ENCODE measurements around the gene MPP3. TPM values are rescaled to one million over a fixed set of nuclear protein-coding genes. Genes with fewer than 3 reads are reported as not detected.
A peak's percentile ranks its signal among the peaks of the same experiment; 100 is the strongest.

The MPP3 gene, protein sequence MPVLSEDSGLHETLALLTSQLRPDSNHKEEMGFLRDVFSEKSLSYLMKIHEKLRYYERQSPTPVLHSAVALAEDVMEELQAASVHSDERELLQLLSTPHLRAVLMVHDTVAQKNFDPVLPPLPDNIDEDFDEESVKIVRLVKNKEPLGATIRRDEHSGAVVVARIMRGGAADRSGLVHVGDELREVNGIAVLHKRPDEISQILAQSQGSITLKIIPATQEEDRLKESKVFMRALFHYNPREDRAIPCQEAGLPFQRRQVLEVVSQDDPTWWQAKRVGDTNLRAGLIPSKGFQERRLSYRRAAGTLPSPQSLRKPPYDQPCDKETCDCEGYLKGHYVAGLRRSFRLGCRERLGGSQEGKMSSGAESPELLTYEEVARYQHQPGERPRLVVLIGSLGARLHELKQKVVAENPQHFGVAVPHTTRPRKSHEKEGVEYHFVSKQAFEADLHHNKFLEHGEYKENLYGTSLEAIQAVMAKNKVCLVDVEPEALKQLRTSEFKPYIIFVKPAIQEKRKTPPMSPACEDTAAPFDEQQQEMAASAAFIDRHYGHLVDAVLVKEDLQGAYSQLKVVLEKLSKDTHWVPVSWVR
- total RNA-seq (2021), result 5.7 and 7.7 TPM in 2 replicates
- Bru-seq, nascent RNA, result percentile 53 among the genes with signal in this experiment
- percentile 59 among the genes with signal in this experiment for BruChase-seq, experiment 1, labeled RNA remaining after a 2-hour chase
- percentile 51 among the genes with signal in this experiment for BruChase-seq, experiment 2, labeled RNA remaining after a 6-hour chase
- long read RNA-seq, partial matches to known transcripts, result 9 of 15 reads
- long read RNA-seq, other reads (novel, unspliced or antisense), result 1 of 15 reads

DNA sequence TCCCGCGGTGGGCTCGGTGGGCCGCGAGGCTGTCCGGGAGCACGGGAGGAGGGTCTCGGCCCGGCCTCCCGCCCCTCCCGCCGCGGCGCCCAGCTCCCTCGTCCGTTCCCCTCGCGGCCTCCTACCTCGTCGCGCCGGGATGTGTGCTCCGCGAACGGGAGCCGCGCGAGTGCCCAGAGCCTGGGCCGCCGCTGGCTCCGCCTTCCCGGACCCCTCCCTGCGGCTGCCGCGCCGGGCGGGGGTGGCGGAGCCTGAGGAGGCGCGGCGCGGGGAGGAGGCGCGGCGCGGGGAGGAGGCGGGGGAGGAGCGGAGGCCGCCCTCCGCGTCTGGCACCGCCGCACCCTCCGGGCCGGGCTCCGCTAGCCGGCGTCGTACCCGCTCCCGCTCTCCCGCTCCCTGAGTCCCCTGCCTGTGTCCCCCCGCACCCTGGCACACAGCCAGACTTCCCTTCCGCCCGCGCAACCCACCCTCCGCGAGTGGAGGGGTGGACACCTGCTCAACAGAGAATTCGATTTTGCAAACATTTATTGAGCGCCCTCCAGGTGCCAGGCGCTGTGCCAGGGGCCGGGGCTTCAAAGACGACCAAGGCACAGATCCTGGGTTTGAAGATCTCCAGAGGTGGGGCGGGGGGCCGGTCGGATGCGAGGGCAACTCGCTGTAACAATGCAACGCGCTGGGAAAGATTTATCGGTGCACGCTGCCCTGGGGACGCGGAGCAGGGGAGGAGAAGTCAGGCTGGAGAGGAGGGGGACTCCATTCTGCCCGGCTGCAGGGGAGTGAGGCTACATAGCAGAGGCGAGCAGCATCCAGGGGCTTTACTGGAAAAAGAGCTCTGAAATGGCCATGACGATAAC, at the start of gene MPP3:
Gene MPP3 (minus strand): TSS at position 171 of the 854 bp plus-strand sequence. CDS start 1,240 bp downstream, outside the sequence.
- POLR2A ChIA-PET (ENCODE audit: low non-redundant PET), result no interaction called here
- intact Hi-C loops (cut with micrococcal nuclease; ENCODE audit: unreplicated experiment), result no loop called here

DNA sequence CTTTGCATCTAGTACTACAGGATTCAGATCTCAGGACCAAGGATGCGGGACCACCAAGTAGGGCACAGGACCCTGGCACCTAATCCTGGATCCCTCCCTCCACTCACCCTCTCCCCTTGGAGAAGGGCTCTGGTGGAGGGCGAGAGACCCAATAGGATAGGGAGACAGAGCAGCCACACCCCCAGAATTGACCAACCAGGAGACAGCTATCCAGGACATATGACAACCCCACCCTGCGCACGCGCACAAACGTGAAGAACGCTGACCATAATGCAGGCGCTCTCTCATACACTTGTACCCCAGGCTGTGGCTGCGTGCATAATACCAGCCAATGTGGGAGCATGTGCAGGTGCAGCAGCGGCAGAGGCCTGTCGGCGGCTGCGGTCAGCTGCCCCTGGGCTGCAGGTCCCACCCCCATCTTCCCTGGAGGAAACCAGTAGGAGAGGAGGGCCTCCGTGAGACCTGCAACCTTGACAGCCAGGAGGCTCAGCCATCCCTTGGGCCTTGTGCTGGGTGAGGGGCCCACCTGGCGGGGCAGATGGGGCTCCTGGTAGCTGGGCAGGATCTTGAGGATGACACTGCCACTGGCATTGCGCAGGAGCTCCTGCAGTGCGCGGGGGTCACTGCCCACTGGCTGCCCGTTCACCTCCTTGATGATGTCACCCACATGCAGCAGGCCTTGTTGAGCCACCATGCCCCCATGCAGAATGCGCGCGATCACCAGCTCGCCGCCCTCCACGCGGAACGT, 49.0 kb upstream of the MPP3 start:
- BruUV-seq (replicated peaks), result no TSS peak
- Histone ChIP-seq H3K4me3 (ENCODE audit: low read depth, low read length, poor library complexity, severe bottlenecking) (no peak overlapping the region), H3K9me3 (ENCODE audit: low read depth, low read length, poor library complexity, severe bottlenecking) (no peaks in the 10 kb centered on the region), H3K4me1 (ENCODE audit: insufficient read depth, low read length, poor library complexity, severe bottlenecking) (no peaks in the 10 kb centered on the region), H3K27me3 (replicated peaks; ENCODE audit: insufficient read depth, low read depth, low read length, poor library complexity) (no peaks in the 10 kb centered on the region), H3K36me3 (ENCODE audit: insufficient read depth, low read length, poor library complexity, severe bottlenecking) (no peaks in the 10 kb centered on the region), H3K27ac (ENCODE audit: low read depth, low read length, poor library complexity, severe bottlenecking) (no peak overlapping the region)
- TF ChIP-seq, protein P1, sequence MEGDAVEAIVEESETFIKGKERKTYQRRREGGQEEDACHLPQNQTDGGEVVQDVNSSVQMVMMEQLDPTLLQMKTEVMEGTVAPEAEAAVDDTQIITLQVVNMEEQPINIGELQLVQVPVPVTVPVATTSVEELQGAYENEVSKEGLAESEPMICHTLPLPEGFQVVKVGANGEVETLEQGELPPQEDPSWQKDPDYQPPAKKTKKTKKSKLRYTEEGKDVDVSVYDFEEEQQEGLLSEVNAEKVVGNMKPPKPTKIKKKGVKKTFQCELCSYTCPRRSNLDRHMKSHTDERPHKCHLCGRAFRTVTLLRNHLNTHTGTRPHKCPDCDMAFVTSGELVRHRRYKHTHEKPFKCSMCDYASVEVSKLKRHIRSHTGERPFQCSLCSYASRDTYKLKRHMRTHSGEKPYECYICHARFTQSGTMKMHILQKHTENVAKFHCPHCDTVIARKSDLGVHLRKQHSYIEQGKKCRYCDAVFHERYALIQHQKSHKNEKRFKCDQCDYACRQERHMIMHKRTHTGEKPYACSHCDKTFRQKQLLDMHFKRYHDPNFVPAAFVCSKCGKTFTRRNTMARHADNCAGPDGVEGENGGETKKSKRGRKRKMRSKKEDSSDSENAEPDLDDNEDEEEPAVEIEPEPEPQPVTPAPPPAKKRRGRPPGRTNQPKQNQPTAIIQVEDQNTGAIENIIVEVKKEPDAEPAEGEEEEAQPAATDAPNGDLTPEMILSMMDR (conservative IDR thresholded peaks at IDR 0.05; ENCODE audit: low read depth, low read length), result no peak
- TF ChIP-seq EZH2 (IDR thresholded peaks at IDR 0.05; ENCODE audit: borderline replicate concordance, low read depth, low read length, poor library complexity, severe bottlenecking), result no peak
- no peak for DNase-seq (ENCODE audit: low spot score)
- intact Hi-C loops (cut with micrococcal nuclease; ENCODE audit: unreplicated experiment), result no loop called here
- POLR2A ChIA-PET (ENCODE audit: low non-redundant PET), result no interaction called here
- CTCF ChIA-PET, result no interaction called here

More for the DNA sequence above, at the start of gene MPP3:
- no peaks in the 10 kb centered on the region for H3K4me1 ChIP-seq (ENCODE audit: insufficient read depth, low read length, poor library complexity, severe bottlenecking)
- peak within 1 kb of the TSS; percentile 68 for H3K27ac ChIP-seq (ENCODE audit: low read depth, low read length, poor library complexity, severe bottlenecking)
- H3K9me3 ChIP-seq (ENCODE audit: low read depth, low read length, poor library complexity, severe bottlenecking), result no peaks in the 10 kb centered on the region
- no TSS peak for BruUV-seq (replicated peaks)
- peak within 1 kb of the TSS; percentile 58 for H3K4me3 ChIP-seq (ENCODE audit: low read depth, low read length, poor library complexity, severe bottlenecking)
- no peak for TF ChIP-seq EZH2 (IDR thresholded peaks at IDR 0.05; ENCODE audit: borderline replicate concordance, low read depth, low read length, poor library complexity, severe bottlenecking)
- peak; percentile 71 for DNase-seq (ENCODE audit: low spot score)
- CTCF ChIA-PET, result interaction anchor here (0.5 kb wide), 1 partner anchor 13 kb away, joined by 3 read pairs; no protein-coding TSS in a partner anchor
- no peaks in the 10 kb centered on the region for H3K36me3 ChIP-seq (ENCODE audit: insufficient read depth, low read length, poor library complexity, severe bottlenecking)
- no peaks in the 10 kb centered on the region for H3K27me3 ChIP-seq (replicated peaks; ENCODE audit: insufficient read depth, low read depth, low read length, poor library complexity)

DNA sequence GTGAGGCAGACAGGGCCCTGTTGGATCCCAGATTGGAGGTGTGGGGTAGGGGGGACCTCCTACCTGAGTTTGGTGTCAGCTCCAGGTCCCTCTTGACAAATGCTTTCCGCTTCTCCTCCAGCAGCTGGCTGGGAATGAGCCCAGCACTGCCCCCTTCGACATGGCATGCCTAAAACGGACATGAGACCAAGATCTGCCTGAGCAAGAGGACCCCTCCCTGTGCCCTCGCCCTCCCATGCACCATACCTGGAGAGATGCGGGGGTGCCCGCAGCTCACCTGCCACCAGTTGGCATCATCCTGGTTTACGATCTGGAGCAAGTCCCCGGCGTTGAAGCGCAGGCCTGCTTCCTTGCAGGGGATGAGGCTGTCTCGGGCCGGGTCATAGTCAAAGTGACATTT, 48.2 kb upstream of the MPP3 start:
- ChIA-PET CTCF (no interaction called here), POLR2A (ENCODE audit: low non-redundant PET) (no interaction called here)
- H3K9me3 ChIP-seq (ENCODE audit: low read depth, low read length, poor library complexity, severe bottlenecking), result no peaks in the 10 kb centered on the region
- H3K4me1 ChIP-seq (ENCODE audit: insufficient read depth, low read length, poor library complexity, severe bottlenecking), result no peaks in the 10 kb centered on the region
- H3K27me3 ChIP-seq (replicated peaks; ENCODE audit: insufficient read depth, low read depth, low read length, poor library complexity), result no peaks in the 10 kb centered on the region
- no TSS peak for BruUV-seq (replicated peaks)
- no peak overlapping the region for H3K4me3 ChIP-seq (ENCODE audit: low read depth, low read length, poor library complexity, severe bottlenecking)
- no peak for TF ChIP-seq EZH2 (IDR thresholded peaks at IDR 0.05; ENCODE audit: borderline replicate concordance, low read depth, low read length, poor library complexity, severe bottlenecking)
- TF ChIP-seq, protein P1 (conservative IDR thresholded peaks at IDR 0.05; ENCODE audit: low read depth, low read length), result no peak
- H3K27ac ChIP-seq (ENCODE audit: low read depth, low read length, poor library complexity, severe bottlenecking), result no peak overlapping the region
- no peak for DNase-seq (ENCODE audit: low spot score)
- H3K36me3 ChIP-seq (ENCODE audit: insufficient read depth, low read length, poor library complexity, severe bottlenecking), result no peaks in the 10 kb centered on the region
- intact Hi-C loops (cut with micrococcal nuclease; ENCODE audit: unreplicated experiment), result no loop called here

Data from A673 (cell line).